Measurements from ENCODE around the gene SPTLC2. TPM values are rescaled to one million over a fixed set of nuclear protein-coding genes. Genes with fewer than 3 reads are reported as not detected.
"Not testable (repeated sequence)": the region's sequence is repeated elsewhere in the genome, so short reads cannot be mapped to it uniquely, and the experiment has no call there.

SPTLC2 gene
- polyA plus RNA-seq, 1 donor = 20.3 TPM

DNA sequence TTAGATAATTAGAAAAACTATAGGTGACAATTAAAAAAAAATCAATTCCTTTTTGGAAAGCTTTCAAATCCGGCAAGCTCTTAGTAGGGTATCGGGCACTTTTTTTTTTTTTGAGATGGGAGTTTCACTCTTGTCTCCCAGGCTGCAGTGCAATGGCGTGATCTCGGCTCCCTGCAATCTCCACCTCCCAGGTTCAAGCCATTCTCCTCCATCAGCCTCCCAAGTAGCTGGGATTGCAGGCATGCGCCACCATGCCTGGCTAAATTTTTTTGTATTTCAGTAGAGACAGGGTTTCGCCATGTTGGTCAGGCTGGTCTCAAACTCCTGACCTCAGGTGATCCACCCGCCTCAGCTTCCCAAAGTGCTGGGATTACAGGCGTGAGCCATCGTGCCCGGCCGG lies 71.3 kb downstream of the SPTLC2 start:
- DNase-seq = not testable (repeated sequence)

DNA sequence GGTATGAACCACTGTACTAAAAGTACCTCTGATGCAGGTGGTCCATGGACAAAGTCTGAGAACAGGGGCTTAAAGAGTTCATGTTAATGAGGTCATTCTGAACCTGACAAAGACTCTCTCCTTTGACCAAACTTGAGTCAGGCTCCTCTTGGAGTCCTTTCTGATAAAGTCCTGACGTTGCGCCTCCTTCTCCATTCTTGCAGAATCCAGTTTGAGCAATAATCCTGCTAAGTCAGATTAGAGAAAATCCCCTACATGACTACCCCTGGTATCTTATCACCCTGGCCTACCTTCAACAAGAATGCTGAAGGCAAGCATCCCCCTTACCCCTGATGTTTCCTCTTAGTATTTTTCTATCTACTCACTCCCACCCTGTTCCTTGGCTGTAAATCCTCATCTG lies 71.9 kb downstream of the SPTLC2 start:
- no peak for DNase-seq

DNA sequence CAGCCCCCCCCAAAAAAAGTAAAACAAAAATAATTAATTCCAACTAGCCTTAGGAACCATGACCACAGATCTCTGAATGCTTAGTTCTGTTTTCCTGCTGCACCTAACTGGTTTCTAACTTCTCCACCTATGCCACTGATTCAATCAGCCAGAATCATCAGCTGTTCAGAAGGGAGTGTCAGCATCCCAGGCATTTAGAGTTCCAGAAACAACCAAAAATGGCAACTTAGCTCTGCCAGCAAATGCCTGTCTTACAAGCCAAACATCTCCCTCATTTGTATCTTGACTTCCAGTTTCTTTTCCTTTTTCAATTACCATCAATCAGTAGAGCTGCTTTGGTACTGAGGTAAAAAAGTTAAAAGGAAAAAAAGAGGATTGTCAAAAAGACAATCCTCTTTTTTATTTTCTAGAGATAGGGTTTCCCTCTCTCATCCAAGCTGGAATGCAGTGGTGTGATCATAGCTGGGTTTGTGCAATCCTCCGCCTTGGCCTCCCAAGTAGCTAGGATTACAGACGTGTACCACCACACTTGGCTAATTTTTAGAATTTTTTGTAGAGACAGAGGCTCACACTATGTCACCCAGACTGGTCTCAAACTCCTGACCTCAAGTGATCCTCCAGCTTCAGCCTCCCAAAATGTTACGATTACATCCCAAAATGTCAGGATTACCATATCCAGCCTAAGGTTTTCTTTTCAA lies 72.7 kb downstream of the SPTLC2 start:
- no peak for DNase-seq

GRCh38 chr14:77543240-77543551 lies 73.2 kb downstream of the SPTLC2 start:
- DNase-seq = no peak

GRCh38 chr14:77542421-77543239 lies 73.8 kb downstream of the SPTLC2 start:
- no peak for DNase-seq

DNA sequence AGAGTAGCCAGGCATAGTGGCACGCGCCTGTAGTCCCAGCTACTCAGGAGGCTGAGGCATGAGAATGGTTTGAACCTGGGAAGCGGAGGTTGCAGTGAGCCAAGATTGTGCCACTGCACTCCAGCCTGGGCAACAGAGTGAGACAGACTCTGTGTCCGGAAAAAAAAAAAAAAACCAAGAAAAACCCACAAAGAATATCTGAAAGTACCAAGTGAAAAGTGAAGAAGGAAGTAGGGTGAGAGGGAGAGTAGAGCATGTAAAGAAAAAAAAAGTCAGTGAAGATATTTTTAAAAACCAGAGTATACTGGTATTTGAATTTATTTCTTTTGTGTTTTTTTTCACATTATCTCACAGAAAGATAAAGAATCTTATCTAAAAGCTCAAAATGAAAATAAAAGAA lies 74.5 kb downstream of the SPTLC2 start:
- DNase-seq = no peak

DNA sequence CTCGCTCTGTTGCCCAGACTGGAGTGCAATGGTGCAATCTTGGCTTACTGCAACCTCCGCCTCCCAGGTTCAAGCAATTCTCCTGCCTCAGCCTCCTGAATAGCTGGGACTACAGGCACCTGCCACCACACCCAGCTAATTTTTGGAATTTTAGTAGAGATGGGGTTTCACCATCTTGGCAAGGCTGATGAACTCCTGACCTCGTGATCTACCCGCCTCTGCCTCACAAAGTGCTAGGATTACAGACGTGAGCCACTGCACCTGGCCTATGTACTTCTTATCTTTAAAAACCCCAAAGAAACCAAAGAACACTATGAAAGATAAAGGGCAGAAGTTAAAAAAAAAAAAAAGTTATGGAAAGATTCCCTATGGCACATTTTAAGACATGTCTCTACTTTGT lies 79.5 kb downstream of the SPTLC2 start:
- DNase-seq = not testable (repeated sequence)

DNA sequence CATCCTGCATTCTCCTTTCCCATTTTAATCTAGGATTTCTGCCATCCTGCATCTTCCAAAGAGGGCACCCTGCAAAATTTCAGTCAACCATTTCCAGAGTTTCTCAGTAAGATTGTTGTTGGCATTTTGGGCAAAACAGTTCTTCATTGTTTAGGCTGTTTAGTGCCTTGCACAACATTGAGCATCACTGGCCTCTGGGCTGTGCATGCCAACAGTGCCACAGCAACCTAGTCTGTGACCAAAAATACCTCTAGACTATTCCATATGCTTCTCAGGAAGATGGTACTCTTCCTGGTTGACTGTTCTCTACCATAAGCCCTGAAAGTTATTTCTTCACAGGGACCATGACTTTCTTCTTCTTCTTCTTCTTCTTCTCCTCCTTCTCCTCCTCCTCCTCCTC lies 85.4 kb downstream of the SPTLC2 start:
- DNase-seq = no peak

GRCh38 chr14:77529963-77530362 lies 86.5 kb downstream of the SPTLC2 start:
- no peak for DNase-seq

- DNase-seq = no peak
Measured at GRCh38 chr14:77529213-77529612, 87.2 kb downstream of the SPTLC2 start.

- not testable (repeated sequence) for DNase-seq
Measured at GRCh38 chr14:77528701-77529100, 87.7 kb downstream of the SPTLC2 start.

DNA sequence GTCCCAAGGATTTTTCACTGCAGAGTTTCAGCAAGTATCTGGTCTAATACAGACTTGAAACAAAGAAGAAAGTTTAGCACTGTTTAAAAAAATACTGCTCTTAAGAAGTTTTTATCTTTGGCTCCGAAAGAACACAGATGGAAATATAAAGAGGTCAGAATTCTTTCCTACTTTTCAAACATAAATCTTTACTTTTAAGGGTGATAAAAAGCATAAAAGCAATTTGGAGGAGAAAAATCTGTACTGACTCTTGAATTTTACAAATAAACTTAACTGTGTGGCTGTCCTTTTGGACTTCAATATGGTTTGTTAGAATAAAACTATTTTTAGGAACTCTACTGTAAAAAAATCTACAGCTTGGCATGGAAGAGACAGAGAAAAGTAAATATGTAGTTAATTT lies 90.2 kb downstream of the SPTLC2 start:
- no peak for DNase-seq

GRCh38 chr14:77524536-77524935 lies 91.9 kb downstream of the SPTLC2 start:
- no peak for DNase-seq

DNA sequence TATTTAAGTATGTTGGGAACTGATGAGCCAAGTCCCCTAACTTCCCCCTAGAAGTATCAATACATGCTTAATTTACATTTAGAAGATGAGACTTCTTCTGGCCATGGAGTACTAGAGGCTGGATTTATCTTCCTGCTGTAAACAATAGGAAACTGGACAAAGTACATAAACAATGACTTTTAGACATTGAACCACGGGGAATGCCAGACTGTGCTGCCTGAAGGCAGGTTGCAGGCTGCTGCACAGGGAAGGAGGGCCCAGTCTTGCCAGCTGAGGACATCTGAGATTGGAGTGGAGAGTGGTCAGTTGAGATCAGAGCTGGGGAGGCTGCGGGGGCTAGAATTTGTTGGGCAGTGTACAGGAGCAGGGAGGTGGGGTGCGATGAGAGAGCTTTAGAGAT lies 93.3 kb downstream of the SPTLC2 start:
- DNase-seq = no peak

- no peak for DNase-seq
Measured at GRCh38 chr14:77520555-77520954, 95.9 kb downstream of the SPTLC2 start.

DNA sequence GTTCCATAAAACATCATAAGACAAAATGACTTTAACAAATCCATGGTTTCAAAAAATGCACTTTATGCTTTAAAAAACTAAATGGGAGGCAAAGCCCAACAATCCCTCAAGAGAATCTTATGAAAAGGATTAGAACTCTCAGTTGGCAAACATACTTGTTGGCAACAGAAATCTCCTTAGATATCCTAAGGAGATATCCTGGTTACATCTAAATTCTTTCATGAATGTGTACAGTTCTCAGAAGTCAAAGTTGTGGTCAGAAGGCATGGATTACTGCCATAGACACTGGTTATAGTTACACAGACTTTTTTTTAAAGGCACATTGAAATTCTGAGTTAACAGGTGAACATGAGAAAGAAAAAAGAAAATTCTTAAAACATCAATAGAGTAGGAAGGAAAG lies 100.3 kb downstream of the SPTLC2 start:
- DNase-seq = no peak

DNA sequence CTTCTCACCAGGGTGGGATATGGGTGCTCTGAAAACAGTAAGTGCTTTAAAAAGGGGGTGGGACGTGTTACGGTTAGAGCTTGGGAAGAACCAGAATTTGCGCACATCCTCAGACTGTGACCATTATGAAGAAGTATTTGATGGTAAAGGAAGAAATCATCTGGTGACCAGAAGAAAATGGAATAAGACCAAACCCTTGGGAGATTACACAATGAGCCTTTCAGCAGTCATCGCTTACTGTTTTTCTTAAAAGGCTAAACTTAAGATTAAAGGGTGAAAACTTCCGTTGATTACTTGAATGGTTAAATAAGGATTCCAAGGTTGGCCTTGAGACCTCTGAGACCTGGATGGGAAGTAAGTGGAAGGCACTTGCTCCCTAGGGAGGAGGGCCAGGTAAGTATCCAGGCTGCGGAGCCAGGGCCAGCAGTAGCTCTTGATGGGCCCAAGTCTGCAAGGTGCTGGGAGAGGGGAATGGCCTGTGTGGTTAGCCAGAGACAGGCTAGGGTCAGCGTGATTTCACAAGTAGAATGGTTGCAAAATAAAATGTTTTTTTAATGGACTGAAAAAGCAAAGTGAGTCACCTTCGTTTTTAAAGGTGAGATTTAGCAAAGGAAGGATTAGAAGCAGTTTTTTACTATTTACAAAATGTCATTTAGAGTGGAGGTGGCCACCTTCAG lies 104.8 kb downstream of the SPTLC2 start:
- no peak for DNase-seq

- no peak for DNase-seq
Measured at GRCh38 chr14:77509366-77509765, 107.1 kb downstream of the SPTLC2 start.

DNA sequence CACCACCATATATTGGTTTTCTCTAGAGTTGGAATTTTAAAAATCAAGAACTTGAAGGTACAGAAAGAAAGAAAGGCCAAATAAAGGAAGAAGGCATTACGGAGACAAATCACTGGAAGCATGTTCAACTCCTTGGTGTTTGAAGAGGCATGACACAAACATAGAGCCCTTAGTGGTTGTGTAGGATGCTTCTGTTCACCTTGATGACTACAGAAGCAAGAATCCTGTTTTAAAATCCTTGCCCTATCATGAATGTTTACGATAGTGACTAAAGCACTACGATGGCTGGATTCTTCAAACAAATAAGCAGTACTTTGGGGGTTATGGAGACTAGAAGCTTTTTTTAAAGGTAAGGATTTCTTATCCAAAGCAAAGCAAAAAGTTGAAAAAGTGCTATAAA lies 107.6 kb downstream of the SPTLC2 start:
- no peak for DNase-seq

GRCh38 chr14:77508249-77508648 lies 108.2 kb downstream of the SPTLC2 start:
- no peak for DNase-seq

- DNase-seq = no peak
Measured at GRCh38 chr14:77507762-77508161, 108.7 kb downstream of the SPTLC2 start.

DNA sequence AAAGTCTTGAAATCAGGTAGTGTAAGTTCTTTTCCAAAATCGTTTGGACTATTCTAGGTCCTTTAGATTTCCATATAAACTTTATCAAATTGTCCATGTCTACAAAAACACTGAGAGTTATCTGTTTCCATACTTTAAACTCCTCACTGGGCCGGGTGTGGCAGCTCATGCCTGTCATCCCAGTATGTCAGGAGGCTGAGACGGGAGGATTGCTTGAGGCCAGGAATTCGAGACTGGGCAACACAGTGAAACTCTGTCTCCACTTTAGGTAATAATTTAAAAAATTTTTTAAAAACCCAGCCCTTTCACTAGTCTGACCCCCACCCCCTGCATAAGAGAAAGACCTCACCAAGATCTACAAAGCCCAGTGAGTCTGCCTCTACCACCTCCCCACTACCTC lies 111.4 kb downstream of the SPTLC2 start:
- DNase-seq = no peak

- no peak for DNase-seq
Measured at GRCh38 chr14:77503138-77503537, 113.3 kb downstream of the SPTLC2 start.
